ENCODE data around the gene SLC6A2. TPM values are rescaled to one million over a fixed set of nuclear protein-coding genes. Genes with fewer than 3 reads are reported as not detected.
A peak's percentile ranks its signal among the peaks of the same experiment; 100 is the strongest.
"Not testable (repeated sequence)": the region's sequence is repeated elsewhere in the genome, so short reads cannot be mapped to it uniquely, and the experiment has no call there.

SLC6A2 gene
- 1 to 10 TPM in 1 of 8 experiments, under 1 TPM in 6, not detected in 1; 0.05 to 1.3 (median 0.25) TPM for total RNA-seq

DNA sequence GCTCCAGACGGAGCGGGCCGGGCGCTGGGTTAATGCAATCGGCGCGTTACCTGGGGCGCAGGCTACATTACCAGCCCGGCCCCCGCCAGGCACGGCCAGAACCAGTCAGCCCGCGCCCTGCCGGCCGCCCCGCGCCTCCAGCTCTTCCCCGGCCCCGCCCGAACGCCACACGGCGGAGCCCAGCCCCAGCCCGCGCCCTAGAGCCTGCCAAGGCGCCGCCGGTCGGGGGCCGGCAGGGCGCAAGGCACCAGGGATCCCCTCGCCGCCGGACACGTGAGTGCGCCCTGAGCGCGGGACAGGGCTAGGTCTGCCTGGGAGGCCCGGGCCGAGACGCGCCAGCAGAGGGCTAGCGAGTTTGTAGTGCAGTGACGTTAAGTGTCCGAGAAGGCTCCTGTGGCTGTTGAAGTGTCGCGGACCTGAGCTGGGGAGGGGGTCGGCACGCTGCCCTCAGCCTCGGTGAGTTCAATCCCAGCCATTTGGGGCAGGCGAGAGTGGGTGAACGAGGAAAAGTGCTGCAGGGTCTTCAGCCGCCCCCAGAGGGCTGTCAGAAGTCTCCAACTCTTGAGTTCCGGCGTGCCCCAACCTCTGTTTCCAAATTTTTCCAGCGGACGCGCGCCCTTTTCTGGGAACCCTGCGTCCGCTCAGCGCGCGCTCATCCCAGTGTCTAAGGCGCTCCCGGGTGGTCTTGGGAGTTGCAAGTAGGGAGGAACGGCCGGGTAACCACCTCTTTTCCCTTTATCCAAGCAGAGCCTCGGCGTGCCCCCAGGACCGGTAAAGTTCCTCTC is at the start of gene SLC6A2:
TSS of gene SLC6A2 (plus strand) at position 92 of the 785 bp plus-strand sequence. CDS start 707 bp downstream, outside the sequence.
- in situ Hi-C loops (cut with MboI; ENCODE audit: low pct_unique_long_range_greater_than_20kb in 2 of 9, low sequenced_read_pairs in 9 of 9, unreplicated experiment in 9 of 9), result no loop called here
- H3K4me3 ChIP-seq, result peak within 1 kb of the TSS; percentile 14 to 24 (median 21)
- peak; percentile 67 to 87 (median 83) for ATAC-seq (replicated peaks in 6 of 8)
- WGBS, 10 experiments, result 0 to 2% (median 0%) methylated on average over 1 to 17 of the region's 71 CpGs; no CpG with 5 or more reads in 4 of the 10 experiments
- H3K27ac ChIP-seq, result no peak within 1 kb of the TSS
- peaks cover 14 to 29% of the 10 kb centered on the region in 2 donors for H3K4me1 ChIP-seq (replicated peaks in 1 of 2)

DNA sequence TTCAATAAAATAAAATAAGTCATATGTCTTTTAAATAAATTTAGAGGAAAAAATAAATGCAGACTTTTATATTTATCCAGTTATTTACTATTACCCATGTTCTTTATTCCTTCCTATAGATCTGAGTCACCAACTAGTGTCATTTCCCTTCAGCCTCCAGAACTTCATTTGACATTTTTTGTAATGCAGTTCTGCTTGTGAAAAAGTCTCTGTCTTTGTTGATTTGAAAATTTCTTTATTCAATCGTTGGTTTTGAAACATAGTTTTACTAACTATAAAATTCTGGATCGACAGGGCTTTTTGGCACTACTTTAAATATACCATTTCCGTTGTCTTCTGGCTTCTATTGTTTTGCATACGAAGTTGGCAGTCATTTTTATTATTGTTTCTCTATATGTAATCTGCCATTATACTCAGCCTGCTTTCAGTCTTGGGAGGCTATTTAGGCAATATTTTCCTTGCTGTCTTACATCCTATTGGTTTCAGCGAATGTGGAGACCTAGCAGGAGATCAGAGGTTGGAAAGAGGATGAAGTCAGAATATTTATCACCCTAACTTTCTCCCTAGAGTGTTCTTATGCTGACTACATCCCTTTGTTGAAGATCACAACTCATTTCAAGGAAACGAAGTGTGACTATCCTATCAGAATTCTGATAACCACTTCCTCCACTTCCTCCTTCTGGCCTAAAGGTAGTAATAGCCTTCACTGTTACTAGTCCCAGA is 42.0 kb upstream of the SLC6A2 start:
- no peak for ATAC-seq (replicated peaks in 6 of 8)

DNA sequence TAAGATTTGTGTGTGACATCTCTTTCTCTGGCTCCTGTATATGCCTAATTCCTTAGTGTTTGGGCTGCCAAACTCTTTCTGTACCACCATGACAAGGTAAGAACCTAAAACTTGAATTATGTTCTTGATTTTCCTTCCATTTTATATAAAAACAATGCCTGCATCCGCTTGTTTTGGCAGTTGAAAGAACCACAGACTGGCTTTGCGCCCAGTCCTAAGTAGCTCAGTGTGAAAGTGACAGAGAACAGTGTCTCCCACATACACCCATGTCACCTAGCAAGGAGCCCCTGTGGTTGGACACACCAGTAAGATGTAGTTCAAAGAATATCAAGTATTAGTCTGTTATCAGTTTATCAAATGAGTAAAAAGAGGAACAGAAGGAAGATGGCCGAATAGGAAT is 40.7 kb upstream of the SLC6A2 start:
- H3K4me3 ChIP-seq, result no peak overlapping the region
- no peak overlapping the region for H3K27ac ChIP-seq
- in situ Hi-C loops (cut with MboI; ENCODE audit: low pct_unique_long_range_greater_than_20kb in 2 of 9, low sequenced_read_pairs in 9 of 9, unreplicated experiment in 9 of 9), result no loop called here
- no peak for ATAC-seq (replicated peaks in 6 of 8)
- no peaks in the 10 kb centered on the region for H3K4me1 ChIP-seq (replicated peaks in 1 of 2)
- 10 to 94% (median 56%) methylated on average over 1 to 3 of the region's 3 CpGs; no CpG with 5 or more reads in 2 of the 10 experiments for WGBS, 10 experiments

More for the DNA sequence above, 42.0 kb upstream of the SLC6A2 start:
- Histone ChIP-seq H3K4me1 (replicated peaks in 1 of 2) (no peaks in the 10 kb centered on the region), H3K4me3 (no peak overlapping the region), H3K27ac (no peak overlapping the region)
- 15 to 90% (median 70%) methylated on average over 4 to 6 of the region's 6 CpGs for WGBS, 10 experiments
- in situ Hi-C loops (cut with MboI; ENCODE audit: low pct_unique_long_range_greater_than_20kb in 2 of 9, low sequenced_read_pairs in 9 of 9, unreplicated experiment in 9 of 9), result no loop called here

DNA sequence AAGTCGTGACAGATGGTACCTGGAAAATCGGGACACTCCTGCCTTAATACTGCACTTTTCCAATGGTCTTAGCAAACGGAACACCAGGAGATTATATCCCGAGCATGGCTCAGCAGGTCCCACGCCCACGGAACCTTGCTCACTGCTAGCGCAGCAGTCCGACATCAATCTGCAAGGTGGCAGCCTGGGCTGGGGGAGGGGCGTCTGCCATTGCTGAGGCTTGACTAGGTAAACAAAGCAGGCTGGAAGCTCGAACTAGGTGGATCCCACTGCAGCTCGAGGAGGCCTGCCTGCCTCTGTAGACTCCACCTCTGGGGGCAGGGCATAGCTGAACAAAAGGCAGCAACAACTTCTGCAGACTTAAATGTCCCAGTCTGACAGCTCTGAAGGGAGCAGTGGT is 40.1 kb upstream of the SLC6A2 start:
- in situ Hi-C loops (cut with MboI; ENCODE audit: low pct_unique_long_range_greater_than_20kb in 2 of 9, low sequenced_read_pairs in 9 of 9, unreplicated experiment in 9 of 9); ATAC-seq (replicated peaks in 6 of 8); H3K27ac ChIP-seq; H3K4me1 ChIP-seq (replicated peaks in 1 of 2); H3K4me3 ChIP-seq: not testable (repeated sequence)
- WGBS, 10 experiments, result 0 to 83% (median 39%) methylated on average over 1 to 8 of the region's 11 CpGs; no CpG with 5 or more reads in 4 of the 10 experiments

DNA sequence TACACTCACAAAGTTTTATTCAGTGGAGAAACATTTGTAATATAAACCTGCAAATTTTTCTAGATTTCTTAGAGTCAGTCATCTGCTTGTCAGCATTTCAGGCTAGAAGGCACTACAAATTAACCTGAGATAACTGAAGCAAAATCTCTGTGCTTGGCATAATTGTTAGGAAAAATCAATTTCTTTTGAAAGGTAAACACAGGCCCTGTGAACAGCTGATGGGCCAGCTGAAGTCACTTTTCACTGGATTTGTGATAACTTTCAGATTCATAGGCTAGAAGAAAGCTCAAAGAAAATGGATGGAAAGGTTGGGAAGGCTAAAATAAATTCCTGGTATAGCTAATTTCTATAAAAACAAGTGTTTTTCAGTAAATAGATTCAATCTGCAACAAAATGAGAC is 34.0 kb upstream of the SLC6A2 start:
- Histone ChIP-seq H3K4me3 (no peak overlapping the region), H3K4me1 (replicated peaks in 1 of 2) (no peaks in the 10 kb centered on the region), H3K27ac (no peak overlapping the region)
- no peak for ATAC-seq (replicated peaks in 6 of 8)
- in situ Hi-C loops (cut with MboI; ENCODE audit: low pct_unique_long_range_greater_than_20kb in 2 of 9, low sequenced_read_pairs in 9 of 9, unreplicated experiment in 9 of 9), result no loop called here

DNA sequence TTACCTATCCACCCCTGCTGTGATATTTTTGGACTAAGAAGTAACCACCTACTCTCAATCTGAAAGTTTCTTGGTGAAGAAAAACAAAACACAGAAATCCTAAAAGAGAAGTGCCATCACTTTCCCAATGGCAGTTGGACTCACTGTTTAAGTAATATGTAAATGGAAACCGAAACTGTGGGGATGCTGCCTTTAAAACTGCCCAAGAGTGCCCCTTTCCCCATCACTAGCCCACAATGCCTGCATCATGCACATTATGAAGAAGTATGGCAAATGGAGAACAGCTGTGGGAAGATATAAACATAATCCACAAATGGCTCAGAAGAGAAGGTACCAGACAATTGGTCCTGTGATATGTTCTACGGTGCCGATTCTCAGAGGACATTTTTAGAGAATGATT is 33.5 kb upstream of the SLC6A2 start:
- in situ Hi-C loops (cut with MboI; ENCODE audit: low pct_unique_long_range_greater_than_20kb in 2 of 9, low sequenced_read_pairs in 9 of 9, unreplicated experiment in 9 of 9), result no loop called here
- WGBS, 10 experiments, result 0 to 95% (median 57%) methylated on average over 1 to 3 of the region's 3 CpGs; no CpG with 5 or more reads in 4 of the 10 experiments
- no peak overlapping the region for H3K27ac ChIP-seq
- no peak for ATAC-seq (replicated peaks in 6 of 8)
- no peaks in the 10 kb centered on the region for H3K4me1 ChIP-seq (replicated peaks in 1 of 2)
- H3K4me3 ChIP-seq, result no peak overlapping the region

DNA sequence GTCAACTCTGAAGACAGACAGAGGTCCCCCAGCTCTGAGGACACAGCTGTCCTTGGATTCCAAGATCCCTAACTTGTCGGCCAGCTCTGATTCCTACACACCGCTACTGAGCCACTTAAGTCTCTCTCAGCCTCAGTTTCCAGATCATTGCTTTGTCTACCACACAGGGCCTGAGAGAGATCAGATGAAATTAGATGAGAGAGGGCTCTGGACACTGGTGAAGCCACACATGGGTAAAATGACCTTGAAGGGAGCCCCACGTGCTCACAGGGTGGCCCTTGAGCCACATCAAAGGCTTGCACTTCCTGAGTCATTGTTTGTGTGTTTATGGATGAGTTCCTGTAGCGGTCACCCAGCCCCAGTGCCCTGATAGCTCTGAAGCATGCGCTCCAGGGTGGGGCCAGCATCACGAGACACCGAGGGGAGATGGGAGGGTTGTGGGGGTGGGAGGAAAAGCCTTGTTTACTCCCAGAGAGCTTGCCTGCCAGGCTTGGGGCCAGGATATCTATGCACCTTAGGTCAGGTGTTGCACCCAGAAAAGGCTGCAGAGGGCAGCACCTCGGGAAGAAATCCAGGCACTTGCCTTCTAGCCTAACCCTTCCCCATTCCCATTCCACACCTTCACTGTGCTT is 32.7 kb upstream of the SLC6A2 start:
- in situ Hi-C loops (cut with MboI; ENCODE audit: low pct_unique_long_range_greater_than_20kb in 2 of 9, low sequenced_read_pairs in 9 of 9, unreplicated experiment in 9 of 9), result no loop called here
- Histone ChIP-seq H3K4me1 (replicated peaks in 1 of 2) (no peaks in the 10 kb centered on the region), H3K27ac (no peak overlapping the region), H3K4me3 (no peak overlapping the region)
- peak in 7 of 8 experiments; percentile 26 to 96 (median 55) for ATAC-seq (replicated peaks in 6 of 8)
- WGBS, 10 experiments, result 0 to 77% (median 52%) methylated on average over 1 to 5 of the region's 8 CpGs; no CpG with 5 or more reads in 5 of the 10 experiments

DNA sequence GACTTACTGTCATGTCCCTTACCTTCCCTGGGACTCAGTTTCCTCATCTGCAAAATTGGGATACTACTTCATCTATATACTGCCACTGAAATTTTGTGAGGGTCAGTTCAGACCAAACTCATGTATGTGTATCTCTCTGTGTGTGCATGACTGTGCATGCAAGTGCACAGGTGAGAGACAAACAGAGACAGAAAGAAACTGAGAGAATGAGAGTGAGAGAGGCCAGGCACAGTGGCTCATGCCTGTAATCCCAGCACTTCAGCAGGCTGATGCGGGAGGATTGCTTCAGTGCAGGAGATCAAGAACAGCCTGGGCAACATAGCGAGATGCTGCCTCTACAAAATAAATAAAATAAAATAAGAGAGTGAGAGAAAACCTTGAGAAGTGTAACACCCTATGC is 32.1 kb upstream of the SLC6A2 start:
- in situ Hi-C loops (cut with MboI; ENCODE audit: low pct_unique_long_range_greater_than_20kb in 2 of 9, low sequenced_read_pairs in 9 of 9, unreplicated experiment in 9 of 9), result no loop called here
- 43 to 100% (median 86%) methylated on average over 1 to 2 of the region's 2 CpGs; no CpG with 5 or more reads in 1 of the 10 experiments for WGBS, 10 experiments
- Histone ChIP-seq H3K27ac (no peak overlapping the region), H3K4me1 (replicated peaks in 1 of 2) (no peaks in the 10 kb centered on the region), H3K4me3 (no peak overlapping the region)
- ATAC-seq (replicated peaks in 6 of 8), result no peak

DNA sequence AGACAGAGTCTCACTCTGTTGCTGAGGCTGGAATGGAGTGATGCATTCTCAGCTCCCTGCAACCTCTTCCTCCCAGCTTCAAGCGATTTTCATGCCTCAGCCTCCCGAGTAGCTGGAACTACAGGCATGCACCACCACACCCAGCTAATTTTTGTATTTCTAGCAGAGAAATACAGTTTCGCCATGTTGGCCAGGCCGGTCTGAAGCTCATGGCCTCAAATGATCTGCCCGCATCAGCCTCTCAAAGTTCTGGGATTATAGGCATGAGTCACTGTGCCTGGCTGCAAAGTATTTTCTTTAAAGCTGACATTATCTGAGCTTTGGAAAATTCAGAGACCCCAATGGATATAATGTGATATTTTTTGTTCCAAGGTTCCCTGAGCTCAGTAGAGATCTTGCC is 31.1 kb upstream of the SLC6A2 start:
- in situ Hi-C loops (cut with MboI; ENCODE audit: low pct_unique_long_range_greater_than_20kb in 2 of 9, low sequenced_read_pairs in 9 of 9, unreplicated experiment in 9 of 9), result no loop called here
- 91 to 100% (median 100%) methylated on average over 1 to 5 of the region's 5 CpGs; no CpG with 5 or more reads in 5 of the 10 experiments for WGBS, 10 experiments
- Histone ChIP-seq H3K4me3 (no peak overlapping the region), H3K4me1 (replicated peaks in 1 of 2) (no peaks in the 10 kb centered on the region), H3K27ac (no peak overlapping the region)
- ATAC-seq (replicated peaks in 6 of 8), result no peak

DNA sequence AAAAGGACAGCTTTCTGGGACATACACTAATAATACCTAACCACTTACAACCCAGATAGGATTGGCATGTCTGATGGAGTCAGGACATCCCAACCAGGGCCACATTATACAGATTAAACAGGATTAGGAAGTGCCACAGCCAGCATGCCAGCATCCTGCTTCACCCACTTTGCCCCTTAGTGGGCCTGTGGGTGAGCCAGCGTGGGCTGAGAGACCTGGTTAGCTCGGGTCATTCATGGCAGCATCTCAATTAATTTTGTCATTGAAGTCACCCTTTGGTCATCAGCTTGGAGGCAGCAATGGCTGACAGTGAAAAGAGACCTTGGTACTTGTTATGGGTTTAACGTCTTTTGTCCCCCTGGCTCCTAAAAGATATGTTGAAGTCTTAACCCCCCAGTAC is 29.9 kb upstream of the SLC6A2 start:
- in situ Hi-C loops (cut with MboI; ENCODE audit: low pct_unique_long_range_greater_than_20kb in 2 of 9, low sequenced_read_pairs in 9 of 9, unreplicated experiment in 9 of 9), result no loop called here
- Histone ChIP-seq H3K4me3 (no peak overlapping the region), H3K4me1 (replicated peaks in 1 of 2) (no peaks in the 10 kb centered on the region), H3K27ac (no peak overlapping the region)
- 43 to 69% (median 58%) methylated on average over 1 to 3 of the region's 3 CpGs; no CpG with 5 or more reads in 6 of the 10 experiments for WGBS, 10 experiments
- no peak for ATAC-seq (replicated peaks in 6 of 8)

DNA sequence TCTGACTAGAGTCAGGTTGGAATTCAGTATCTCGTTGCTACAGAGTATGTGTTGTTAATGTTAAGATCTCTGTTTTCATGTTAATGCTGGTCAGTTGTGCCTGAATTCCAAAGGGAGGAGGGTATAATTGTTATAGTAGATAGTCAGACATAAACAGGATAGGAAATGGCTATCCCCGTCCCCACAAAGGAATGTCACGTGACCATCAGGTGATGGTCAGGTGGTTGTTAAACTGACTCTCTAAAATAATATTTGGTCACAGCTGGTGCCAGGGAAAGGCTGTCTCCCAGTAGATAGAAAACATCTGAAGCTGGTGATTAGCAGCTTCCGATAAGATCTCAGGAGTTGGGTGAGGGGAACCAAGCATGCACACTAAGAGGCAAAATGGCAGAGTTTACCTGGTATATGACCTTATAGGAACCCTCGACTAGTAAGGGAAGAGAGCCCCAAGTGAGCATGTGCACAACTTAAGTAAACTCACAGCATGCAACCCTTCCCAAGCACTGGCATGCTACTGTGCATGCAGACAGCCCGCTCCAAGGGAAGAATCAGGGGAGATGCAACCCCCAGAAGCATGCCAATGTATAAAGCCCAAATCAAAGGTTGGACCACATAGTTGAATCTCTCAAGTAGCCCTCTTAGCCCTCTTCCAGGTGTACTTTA is 27.4 kb upstream of the SLC6A2 start:
- in situ Hi-C loops (cut with MboI; ENCODE audit: low pct_unique_long_range_greater_than_20kb in 2 of 9, low sequenced_read_pairs in 9 of 9, unreplicated experiment in 9 of 9), result no loop called here
- H3K4me1 ChIP-seq (replicated peaks in 1 of 2), result no peaks in the 10 kb centered on the region
- WGBS, 10 experiments, result 24 to 80% (median 60%) methylated on average over 1 to 5 of the region's 6 CpGs; no CpG with 5 or more reads in 1 of the 10 experiments
- H3K4me3 ChIP-seq, result no peak overlapping the region
- no peak for ATAC-seq (replicated peaks in 6 of 8)
- no peak overlapping the region for H3K27ac ChIP-seq

DNA sequence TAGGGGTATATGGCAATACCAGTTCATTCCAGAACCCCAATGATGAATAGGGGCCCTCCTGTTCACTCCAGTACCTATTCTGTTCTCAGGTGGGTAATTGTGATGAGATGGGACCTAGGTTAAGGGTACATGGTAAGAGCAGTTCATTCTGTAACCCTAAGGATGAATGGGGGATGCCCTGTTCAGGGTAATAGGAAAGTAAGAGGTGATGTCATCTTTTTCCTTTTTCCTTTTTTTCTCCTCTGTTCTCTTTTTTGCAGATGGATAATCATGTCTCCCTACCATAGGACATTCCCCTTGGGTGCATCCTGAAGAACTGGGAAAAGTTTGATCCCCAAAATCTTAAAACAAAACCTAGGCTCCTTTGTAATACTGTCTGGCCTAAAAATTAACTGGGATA is 25.0 kb upstream of the SLC6A2 start:
- H3K4me3 ChIP-seq, result no peak overlapping the region
- in situ Hi-C loops (cut with MboI; ENCODE audit: low pct_unique_long_range_greater_than_20kb in 2 of 9, low sequenced_read_pairs in 9 of 9, unreplicated experiment in 9 of 9), result no loop called here
- no peak for ATAC-seq (replicated peaks in 6 of 8)
- H3K27ac ChIP-seq, result no peak overlapping the region
- no peaks in the 10 kb centered on the region for H3K4me1 ChIP-seq (replicated peaks in 1 of 2)

DNA sequence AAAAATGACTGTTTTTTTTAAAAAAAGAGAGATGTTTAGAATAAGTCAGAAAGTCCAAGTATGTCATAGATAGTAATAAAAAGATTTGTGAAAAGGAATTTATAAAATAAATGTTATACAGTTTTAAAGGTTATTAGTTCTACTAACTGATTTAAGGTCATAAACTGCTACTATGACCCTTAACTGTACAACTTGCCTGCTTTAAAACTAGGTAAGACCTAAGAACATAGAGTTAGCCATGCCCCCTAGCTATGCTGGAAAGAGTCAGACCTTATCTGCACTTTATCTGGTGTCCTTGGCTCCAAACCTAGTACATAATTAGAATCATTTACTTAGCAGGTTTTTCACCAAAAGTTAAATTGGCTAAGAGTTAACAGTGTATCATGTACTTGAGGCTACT is 23.5 kb upstream of the SLC6A2 start:
- peaks cover 9 to 11% of the 10 kb centered on the region in 2 donors for H3K4me1 ChIP-seq (replicated peaks in 1 of 2)
- H3K27ac ChIP-seq, result no peak overlapping the region
- no peak overlapping the region for H3K4me3 ChIP-seq
- in situ Hi-C loops (cut with MboI; ENCODE audit: low pct_unique_long_range_greater_than_20kb in 2 of 9, low sequenced_read_pairs in 9 of 9, unreplicated experiment in 9 of 9), result no loop called here
- no peak for ATAC-seq (replicated peaks in 6 of 8)

Measured in motor neuron (in vitro differentiated cells).